GM12875 (cell line): ENCODE measurements around the gene IKZF1.

Experiments used
- H3K4me3 ChIP-seq: one replicate; pipeline ENCODE4 v1.5.1; 2011; ENCODE audit warnings: low read depth, low read length, control low read depth
- TF ChIP-seq, protein P1 (sequence below): IDR thresholded peaks from 2 replicates; pipeline ENCODE4 v1.5.1; 2011; ENCODE audit warnings: low read depth, mild to moderate bottlenecking, control low read depth, inconsistent platforms, low read length, moderate library complexity, borderline replicate concordance; ENCODE audit not compliant: insufficient read depth

Gene IKZF1

DNA sequence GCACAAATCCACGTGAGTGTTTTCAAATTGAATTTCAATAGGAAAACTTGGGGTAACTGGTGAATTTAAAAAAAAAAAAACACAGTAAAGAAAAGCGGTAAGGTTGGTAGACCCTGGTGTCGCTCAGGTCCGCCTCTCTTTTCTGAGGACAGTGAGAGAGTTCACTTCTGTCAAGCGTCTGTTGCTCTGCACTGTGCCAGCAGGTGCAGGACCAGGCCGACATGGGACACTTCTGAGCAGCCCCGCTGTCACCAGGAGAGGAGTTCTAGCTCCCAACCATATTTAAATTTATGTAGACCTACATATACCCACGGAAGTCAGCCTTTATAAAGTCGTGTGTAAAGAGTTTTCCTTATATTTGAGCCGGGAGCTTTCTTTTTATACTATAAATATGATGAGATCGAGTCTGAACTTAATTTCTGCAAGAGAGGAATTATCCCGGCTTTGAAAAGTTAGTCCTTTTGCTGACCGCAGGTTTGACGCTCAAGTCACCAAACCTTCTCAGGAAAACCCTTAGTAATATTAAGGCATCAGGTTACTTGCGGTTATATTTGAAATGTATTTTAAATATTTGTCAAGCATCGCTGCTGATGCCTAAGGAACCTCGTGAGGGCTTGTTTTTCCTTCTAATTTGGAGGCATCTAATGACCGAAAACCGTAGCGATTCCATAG, 531 bp downstream of the IKZF1 start:
- TF ChIP-seq, protein P1, sequence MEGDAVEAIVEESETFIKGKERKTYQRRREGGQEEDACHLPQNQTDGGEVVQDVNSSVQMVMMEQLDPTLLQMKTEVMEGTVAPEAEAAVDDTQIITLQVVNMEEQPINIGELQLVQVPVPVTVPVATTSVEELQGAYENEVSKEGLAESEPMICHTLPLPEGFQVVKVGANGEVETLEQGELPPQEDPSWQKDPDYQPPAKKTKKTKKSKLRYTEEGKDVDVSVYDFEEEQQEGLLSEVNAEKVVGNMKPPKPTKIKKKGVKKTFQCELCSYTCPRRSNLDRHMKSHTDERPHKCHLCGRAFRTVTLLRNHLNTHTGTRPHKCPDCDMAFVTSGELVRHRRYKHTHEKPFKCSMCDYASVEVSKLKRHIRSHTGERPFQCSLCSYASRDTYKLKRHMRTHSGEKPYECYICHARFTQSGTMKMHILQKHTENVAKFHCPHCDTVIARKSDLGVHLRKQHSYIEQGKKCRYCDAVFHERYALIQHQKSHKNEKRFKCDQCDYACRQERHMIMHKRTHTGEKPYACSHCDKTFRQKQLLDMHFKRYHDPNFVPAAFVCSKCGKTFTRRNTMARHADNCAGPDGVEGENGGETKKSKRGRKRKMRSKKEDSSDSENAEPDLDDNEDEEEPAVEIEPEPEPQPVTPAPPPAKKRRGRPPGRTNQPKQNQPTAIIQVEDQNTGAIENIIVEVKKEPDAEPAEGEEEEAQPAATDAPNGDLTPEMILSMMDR = no peak
- peak overlapping the region; percentile 65 for H3K4me3 ChIP-seq

GRCh38 chr7:50305583-50306493, 1.3 kb downstream of the IKZF1 start:
- TF ChIP-seq, protein P1 = no peak
- peak overlapping the region; percentile 38 for H3K4me3 ChIP-seq

- TF ChIP-seq, protein P1 = no peak
- H3K4me3 ChIP-seq = no peak overlapping the region
Observed at GRCh38 chr7:50306494-50307367, 2.2 kb downstream of the IKZF1 start.

DNA sequence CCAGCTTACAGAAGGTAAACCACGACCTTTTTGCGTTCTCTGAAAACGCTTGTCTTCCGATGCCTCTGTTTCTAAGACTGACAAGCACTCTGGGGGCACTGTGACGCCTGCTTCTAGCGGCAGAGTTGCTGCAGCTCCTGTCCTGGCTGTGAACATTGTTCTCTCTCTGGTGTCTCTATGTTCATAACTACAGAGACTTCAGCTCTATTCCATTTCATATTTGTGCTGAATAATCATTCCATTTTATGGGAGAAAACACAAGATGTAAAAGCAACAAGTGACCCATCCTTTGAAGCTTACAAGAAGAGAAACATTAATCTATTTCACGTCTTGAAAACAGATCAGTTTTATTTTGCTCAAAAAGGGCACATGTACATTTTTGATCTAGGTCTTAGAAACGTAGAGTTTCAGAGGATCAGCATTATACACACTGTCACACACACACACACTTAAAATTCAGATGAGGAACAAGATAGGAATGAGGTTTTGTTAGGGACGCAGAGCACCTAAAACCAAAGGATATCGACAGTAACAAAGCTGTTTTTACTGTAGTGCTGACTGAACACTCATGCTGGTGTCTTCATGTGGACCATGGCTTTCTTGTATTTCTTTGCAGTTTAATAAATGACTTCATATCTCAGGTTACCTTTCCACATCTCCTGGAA, 3.0 kb downstream of the IKZF1 start:
- H3K4me3 ChIP-seq = peak overlapping the region; percentile 19
- TF ChIP-seq, protein P1 = no peak

GRCh38 chr7:50308203-50308531, 3.7 kb downstream of the IKZF1 start:
- TF ChIP-seq, protein P1 = no peak
- peak overlapping the region; percentile 49 for H3K4me3 ChIP-seq

- peak overlapping the region; percentile 49 for H3K4me3 ChIP-seq
- TF ChIP-seq, protein P1 = no peak
Observed at GRCh38 chr7:50308532-50309385, 4.2 kb downstream of the IKZF1 start.
